ENCODE results near the gene TARDBP. TPM values are rescaled to one million over a fixed set of nuclear protein-coding genes. Genes with fewer than 3 reads are reported as not detected.
A peak's percentile ranks its signal among the peaks of the same experiment; 100 is the strongest.
"Not testable (repeated sequence)": the region's sequence is repeated elsewhere in the genome, so short reads cannot be mapped to it uniquely, and the experiment has no call there.

Gene TARDBP
- total RNA-seq, 1 donor from 2014 or later, result 253 TPM

GRCh38 chr1:11059155-11059967 lies 46.9 kb downstream of the TARDBP start:
- TF ChIP-seq CTCF (conservative IDR thresholded peaks at IDR 0.05), result no peak
- H3K9me3 Mint-ChIP-seq, result no peaks in the 10 kb centered on the region
- peak overlapping the region; percentile 97 for H3K4me3 Mint-ChIP-seq
- DNase-seq (ENCODE audit: low read depth, low spot score), result peak; percentile 26
- H3K36me3 Mint-ChIP-seq (ENCODE audit: low read depth), result peaks cover 4% of the 10 kb centered on the region
- H3K27me3 Mint-ChIP-seq (ENCODE audit: low read depth), result no peaks in the 10 kb centered on the region
- peaks cover 30% of the 10 kb centered on the region for H3K4me1 Mint-ChIP-seq
- H3K27ac Mint-ChIP-seq (ENCODE audit: unreplicated experiment), result peak overlapping the region; percentile 96

GRCh38 chr1:11059968-11060830 lies 47.7 kb downstream of the TARDBP start, which contains the start of gene SRM:
Gene SRM (minus strand): TSS chr1:11060018. CDS start chr1:11059943, 75 bp downstream.
- Mint-ChIP-seq H3K4me3 (peak within 1 kb of the TSS; percentile 97), H3K4me1 (peaks cover 30% of the 10 kb centered on the region), H3K27me3 (ENCODE audit: low read depth) (no peaks in the 10 kb centered on the region), H3K9me3 (no peaks in the 10 kb centered on the region), H3K27ac (ENCODE audit: unreplicated experiment) (peak within 1 kb of the TSS; percentile 96), H3K36me3 (ENCODE audit: low read depth) (peaks cover 7% of the 10 kb centered on the region)
- TF ChIP-seq CTCF (conservative IDR thresholded peaks at IDR 0.05), result peak; percentile 60
- peak; percentile 79 for DNase-seq (ENCODE audit: low read depth, low spot score)

GRCh38 chr1:11061652-11062365 lies 49.4 kb downstream of the TARDBP start:
- Mint-ChIP-seq H3K36me3 (ENCODE audit: low read depth) (peaks cover 16% of the 10 kb centered on the region), H3K4me1 (peaks cover 30% of the 10 kb centered on the region), H3K27me3 (ENCODE audit: low read depth) (no peaks in the 10 kb centered on the region), H3K27ac (ENCODE audit: unreplicated experiment) (peak overlapping the region; percentile 46), H3K9me3 (no peaks in the 10 kb centered on the region), H3K4me3 (peak overlapping the region; percentile 93)
- no peak for TF ChIP-seq CTCF (conservative IDR thresholded peaks at IDR 0.05)
- no peak for DNase-seq (ENCODE audit: low read depth, low spot score)

GRCh38 chr1:11062965-11063401 lies 50.5 kb downstream of the TARDBP start:
- Mint-ChIP-seq H3K27me3 (ENCODE audit: low read depth) (no peaks in the 10 kb centered on the region), H3K36me3 (ENCODE audit: low read depth) (peaks cover 13% of the 10 kb centered on the region), H3K4me1 (peaks cover 30% of the 10 kb centered on the region), H3K4me3 (peak overlapping the region; percentile 81), H3K9me3 (no peaks in the 10 kb centered on the region), H3K27ac (ENCODE audit: unreplicated experiment) (no peak overlapping the region)
- no peak for DNase-seq (ENCODE audit: low read depth, low spot score)
- TF ChIP-seq CTCF (conservative IDR thresholded peaks at IDR 0.05), result no peak

- H3K4me3 Mint-ChIP-seq; DNase-seq (ENCODE audit: low read depth, low spot score); H3K27ac Mint-ChIP-seq (ENCODE audit: unreplicated experiment); H3K9me3 Mint-ChIP-seq; H3K27me3 Mint-ChIP-seq (ENCODE audit: low read depth): not testable (repeated sequence)
- peaks cover 27% of the 10 kb centered on the region for H3K4me1 Mint-ChIP-seq
- peaks cover 16% of the 10 kb centered on the region for H3K36me3 Mint-ChIP-seq (ENCODE audit: low read depth)
Measured at GRCh38 chr1:11063937-11064537, 51.6 kb downstream of the TARDBP start.

All from neural crest cell (in vitro differentiated cells).